DMS53 (cell line): ENCODE results near the gene TAOK1.
"Not testable (repeated sequence)": the region's sequence is repeated elsewhere in the genome, so short reads cannot be mapped to it uniquely, and the experiment has no call there.

Experiments
- DNase-seq: peaks from one replicate; lab custom pipeline; 2025; lab: John Stamatoyannopoulos, UW

The TAOK1 gene

GRCh38 chr17:29549177-29549923 lies 159.2 kb downstream of the TAOK1 start:
- peak; percentile 4 for DNase-seq

GRCh38 chr17:29555840-29556239 lies 165.7 kb downstream of the TAOK1 start:
- DNase-seq, result peak; percentile 72

- no peak for DNase-seq
Measured at GRCh38 chr17:29557085-29557738, 167.0 kb downstream of the TAOK1 start.

- no peak for DNase-seq
Measured at GRCh38 chr17:29557739-29558116, 167.6 kb downstream of the TAOK1 start.

- DNase-seq, result not testable (repeated sequence)
Measured at GRCh38 chr17:29558139-29558538, 168.0 kb downstream of the TAOK1 start.

GRCh38 chr17:29559640-29560039 lies 169.5 kb downstream of the TAOK1 start:
- DNase-seq, result no peak

- DNase-seq, result no peak
Measured at GRCh38 chr17:29560316-29560715, 170.2 kb downstream of the TAOK1 start.

- DNase-seq, result no peak
Measured at GRCh38 chr17:29561554-29562517, 171.7 kb downstream of the TAOK1 start.

GRCh38 chr17:29562615-29563014 lies 172.5 kb downstream of the TAOK1 start:
- DNase-seq, result no peak

GRCh38 chr17:29563816-29564215 lies 173.7 kb downstream of the TAOK1 start:
- no peak for DNase-seq

GRCh38 chr17:29565643-29566472 lies 175.7 kb downstream of the TAOK1 start:
- peak; percentile 76 for DNase-seq

- peak; percentile 89 for DNase-seq
Measured at GRCh38 chr17:29566473-29567303, 176.5 kb downstream of the TAOK1 start, which contains the start of gene ABHD15. Gene ABHD15, minus strand, starts transcription at chr17:29567037. Its CDS starts 71 bp downstream, at chr17:29566966.

- peak; percentile 71 for DNase-seq
Measured at GRCh38 chr17:29567304-29567553, 177.1 kb downstream of the TAOK1 start.

GRCh38 chr17:29567554-29568330 lies 177.6 kb downstream of the TAOK1 start:
- peak; percentile 83 for DNase-seq

- peak; percentile 94 for DNase-seq
Measured at GRCh38 chr17:29568331-29569244, 178.4 kb downstream of the TAOK1 start, which contains the start of gene TP53I13. Gene TP53I13, plus strand, starts transcription at chr17:29568701. Its CDS starts 58 bp downstream, at chr17:29568759.

- DNase-seq, result peak; percentile 51
Measured at GRCh38 chr17:29569245-29569950, 179.2 kb downstream of the TAOK1 start.

GRCh38 chr17:29570521-29570920 lies 180.4 kb downstream of the TAOK1 start:
- DNase-seq, result no peak

GRCh38 chr17:29571486-29571882 lies 181.3 kb downstream of the TAOK1 start:
- DNase-seq, result no peak
